Astrocyte (in vitro differentiated cells and primary cell): ENCODE results near the gene SEC16B.

Experiments
- CTCF ChIP-seq: IDR thresholded peaks from 2 replicates; pipeline ENCODE4 v1.5.1; 2011; ENCODE audit warnings: low read depth, mild to moderate bottlenecking, inconsistent platforms, low read length, moderate library complexity; ENCODE audit not compliant: insufficient read depth
- EZH2 ChIP-seq: IDR thresholded peaks from 2 replicates; pipeline ENCODE4 v1.6.1; 2012; ENCODE audit warnings: mild to moderate bottlenecking, low read length, inconsistent platforms; ENCODE audit not compliant: insufficient read depth

GRCh38 chr1:177975588-177976495 is 6.0 kb upstream of the SEC16B start:
- TF ChIP-seq CTCF, result no peak
- TF ChIP-seq EZH2, result no peak
